ENCODE data around the gene ADORA1.

Gene ADORA1

GRCh38 chr1:203190949-203191348 lies 63.4 kb downstream of the ADORA1 start:
- DNase-seq: no peak

DNA sequence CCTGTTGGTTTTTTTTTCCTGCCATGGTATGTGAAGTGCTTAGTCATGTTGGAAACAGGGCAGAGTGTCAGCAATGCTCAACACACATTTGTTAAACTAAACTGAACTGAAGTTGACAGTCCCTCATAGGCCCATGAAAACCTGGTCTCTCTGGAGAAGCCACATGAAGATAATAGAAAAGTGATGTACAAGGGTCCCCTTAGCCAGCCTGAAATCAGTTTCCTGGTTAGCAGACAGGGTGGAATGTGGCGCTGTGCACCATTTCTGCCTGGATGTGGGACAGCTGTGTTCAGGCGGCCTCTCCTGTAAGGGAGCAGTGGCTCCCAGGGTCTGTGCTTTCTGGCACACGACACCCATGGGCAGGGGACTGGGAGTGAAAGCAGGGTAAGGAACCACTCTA lies 68.8 kb downstream of the ADORA1 start:
- DNase-seq: no peak

DNA sequence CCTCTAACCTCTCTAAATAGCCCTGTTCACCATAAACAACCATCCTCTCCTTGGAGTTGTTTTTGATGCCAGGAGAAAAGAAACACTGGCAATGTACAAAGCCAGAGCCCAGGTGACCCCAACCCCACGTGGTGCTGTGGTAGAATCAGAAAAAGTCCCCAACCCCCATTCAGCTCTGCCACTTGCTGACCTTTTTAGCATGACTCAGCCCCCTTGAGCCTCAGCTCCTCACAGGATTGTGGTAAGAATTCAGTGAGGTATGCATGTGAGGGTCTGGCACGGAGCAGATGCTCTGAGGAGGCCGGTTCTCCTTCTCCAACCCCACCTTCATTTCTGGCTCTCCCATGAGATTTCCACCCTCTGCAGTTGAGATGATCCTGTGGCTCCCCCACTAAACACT lies 70.1 kb downstream of the ADORA1 start:
- no peak for DNase-seq

- DNase-seq: no peak
These were observed 71.5 kb downstream of the ADORA1 start for GRCh38 chr1:203199002-203199401.

- no peak for DNase-seq
These were observed 71.9 kb downstream of the ADORA1 start for GRCh38 chr1:203199481-203199815.

DNA sequence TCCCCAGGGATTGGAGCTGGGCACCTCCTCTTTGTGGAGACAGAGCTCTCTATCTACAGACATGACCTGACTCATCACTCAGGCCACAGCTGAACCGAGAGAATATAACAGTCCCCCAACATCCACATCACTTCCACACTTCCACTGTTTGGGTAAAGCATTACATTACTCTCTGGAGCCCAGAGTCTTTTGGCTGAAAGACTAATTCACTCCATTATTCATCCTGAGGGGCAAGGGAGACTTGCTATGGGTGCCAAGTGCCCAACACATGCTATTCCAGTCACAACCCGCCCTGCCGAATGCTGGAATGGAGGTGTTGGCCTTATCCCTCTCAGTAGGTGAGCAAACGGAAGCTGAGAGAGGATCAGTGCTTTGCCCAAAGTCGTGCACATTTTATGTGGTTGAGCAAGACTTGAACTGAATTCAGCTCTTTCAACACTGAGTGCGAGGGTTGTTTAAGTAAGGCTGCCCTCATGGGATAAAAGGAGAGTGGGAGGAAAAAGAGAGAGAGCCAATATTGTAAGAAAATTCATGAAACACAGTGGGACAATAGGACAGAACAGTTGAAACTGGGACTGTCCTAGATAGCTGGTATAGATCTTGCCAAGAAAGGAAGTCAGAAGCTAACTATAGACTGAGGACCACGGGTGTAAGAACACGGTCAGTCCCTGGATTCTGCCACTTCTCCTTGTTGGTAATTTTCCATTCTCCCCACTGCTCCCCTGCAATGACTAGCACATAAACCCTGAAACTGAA lies 72.5 kb downstream of the ADORA1 start:
- no peak for DNase-seq

DNA sequence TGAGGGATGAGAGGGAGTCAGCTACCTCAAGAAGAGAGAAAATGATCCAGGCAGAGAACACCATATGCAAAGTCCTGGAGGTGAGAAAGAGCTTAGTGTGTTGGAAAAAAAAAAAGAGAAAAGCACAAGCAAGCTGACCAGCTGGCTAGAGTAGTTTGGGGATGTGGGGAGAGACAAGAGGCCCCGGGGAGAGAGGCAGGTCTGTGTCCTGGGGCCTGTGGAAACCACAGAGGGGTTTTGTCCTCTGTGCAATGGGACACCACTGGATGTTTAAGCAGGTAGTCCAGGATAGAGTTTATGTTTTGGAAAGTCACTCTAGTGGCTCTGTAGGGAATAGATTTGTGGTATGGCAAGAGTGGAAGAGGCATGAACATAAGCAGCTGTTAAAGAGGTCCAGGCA lies 73.4 kb downstream of the ADORA1 start:
- no peak for DNase-seq

DNA sequence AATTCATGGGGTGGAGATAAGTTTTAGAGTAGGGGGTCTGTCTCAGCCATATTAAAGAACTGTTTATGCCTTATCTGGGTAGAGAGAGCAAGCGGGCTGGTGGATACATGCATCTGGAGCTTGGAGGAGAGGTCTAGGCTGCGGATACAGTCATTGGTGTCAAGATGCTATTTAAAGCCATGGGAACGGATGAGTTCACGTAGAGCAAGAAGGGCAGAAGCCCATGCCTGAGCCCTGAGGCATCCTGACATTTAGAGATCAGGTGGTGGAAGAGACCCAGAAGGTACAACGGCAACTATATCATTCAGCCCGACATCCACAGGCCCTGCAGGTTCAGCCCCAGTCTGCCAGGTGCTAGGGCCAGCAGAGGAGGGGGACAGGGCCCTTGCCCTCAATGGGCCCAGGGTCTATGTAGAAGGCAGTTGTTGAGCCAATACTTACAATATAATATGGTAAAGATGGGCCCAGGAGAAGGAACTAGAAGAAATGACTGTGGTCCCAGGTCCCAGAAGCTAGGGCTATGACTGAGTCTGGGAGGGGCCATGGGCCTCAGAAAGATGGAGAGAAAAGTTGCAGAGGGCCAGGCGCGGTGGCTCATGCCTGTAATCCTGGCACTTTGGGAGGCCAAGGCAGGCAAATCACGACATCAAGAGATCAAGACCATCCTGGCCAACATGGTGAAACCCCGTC lies 74.1 kb downstream of the ADORA1 start:
- no peak for DNase-seq

DNA sequence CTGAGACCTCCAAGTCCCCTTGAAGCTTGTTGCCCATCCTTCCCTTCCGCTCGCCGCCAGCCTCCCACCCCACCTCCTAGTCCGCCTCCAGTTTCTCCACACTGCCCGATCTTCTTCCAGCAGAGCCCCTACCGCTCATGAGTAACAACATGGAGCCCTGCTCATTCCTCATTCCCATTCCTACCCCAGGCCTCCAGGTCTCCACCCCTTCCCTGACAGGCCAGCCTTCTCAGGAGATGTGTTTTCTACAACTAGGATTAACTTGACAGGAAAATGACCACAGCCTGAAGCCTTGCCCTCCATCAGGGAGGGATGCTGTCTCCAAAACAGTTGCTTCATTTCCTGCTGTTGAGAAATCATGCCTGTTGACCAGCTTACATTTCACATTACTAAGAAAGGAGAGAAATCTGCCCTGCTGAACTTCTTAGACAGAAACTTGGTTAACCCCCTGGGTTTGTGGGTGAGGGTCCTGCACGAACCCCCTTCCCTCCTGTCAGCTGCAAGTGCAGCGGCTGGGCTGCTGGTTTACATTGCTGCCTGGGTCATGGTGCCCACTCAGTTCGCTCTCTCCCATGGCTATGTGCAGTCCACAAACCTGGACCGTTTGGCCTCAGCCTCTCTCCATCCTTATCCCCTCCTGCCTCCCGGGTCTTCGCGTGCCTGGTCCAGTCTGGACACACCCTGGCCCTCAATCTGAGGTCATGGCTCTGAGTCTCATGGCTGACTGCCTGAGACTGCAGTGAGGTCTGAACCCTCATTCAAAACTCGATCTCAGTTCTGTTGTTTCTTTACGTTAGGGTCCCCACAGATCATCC lies 75.1 kb downstream of the ADORA1 start:
- no peak for DNase-seq

DNA sequence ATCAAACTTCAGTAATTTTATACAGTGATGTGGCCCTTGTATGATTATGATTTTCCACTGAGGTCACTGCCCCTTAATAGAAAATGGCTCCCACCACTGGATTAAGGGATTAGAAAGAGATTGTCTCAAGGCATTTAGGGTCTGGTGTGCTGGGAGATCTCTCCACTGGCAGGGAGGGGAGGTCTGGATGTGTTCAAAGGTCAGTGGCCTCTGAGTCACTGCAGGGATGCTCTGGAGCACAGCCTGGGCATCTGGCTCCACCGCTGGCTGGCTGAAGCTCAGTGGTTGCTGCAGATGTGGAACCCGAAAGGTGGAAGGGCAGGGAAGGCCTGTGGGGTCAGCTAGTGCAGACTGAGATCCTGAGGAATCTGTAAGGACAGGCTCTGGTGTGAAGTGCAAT lies 77.2 kb downstream of the ADORA1 start:
- DNase-seq: no peak

- DNase-seq: no peak
These were observed 78.7 kb downstream of the ADORA1 start for GRCh38 chr1:203206129-203206687.

- peak; percentile 68 for DNase-seq
These were observed 80.2 kb downstream of the ADORA1 start for GRCh38 chr1:203207751-203208150.

DNA sequence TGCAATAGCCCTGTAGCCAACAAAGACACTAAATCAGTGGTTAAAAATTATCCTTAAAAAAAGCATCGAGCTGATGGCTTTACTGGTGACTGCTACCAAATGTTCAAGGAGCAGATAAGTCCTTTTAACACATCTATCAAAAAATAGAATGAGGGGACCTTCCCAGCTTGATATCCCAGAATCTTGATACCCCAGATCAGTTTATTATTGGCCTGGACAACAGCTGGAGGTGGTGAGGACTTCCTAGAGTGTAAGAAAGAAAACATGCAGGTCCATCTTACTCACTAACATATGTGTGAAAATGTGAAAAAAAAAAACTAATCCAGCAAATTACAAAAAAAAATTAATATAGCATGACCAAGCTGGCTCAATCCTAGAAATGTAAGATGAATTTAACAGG lies 80.7 kb downstream of the ADORA1 start:
- no peak for DNase-seq

- DNase-seq: no peak
These were observed 82.8 kb downstream of the ADORA1 start for GRCh38 chr1:203210350-203210749.

- no peak for DNase-seq
These were observed 83.5 kb downstream of the ADORA1 start for GRCh38 chr1:203210988-203211387.

DNA sequence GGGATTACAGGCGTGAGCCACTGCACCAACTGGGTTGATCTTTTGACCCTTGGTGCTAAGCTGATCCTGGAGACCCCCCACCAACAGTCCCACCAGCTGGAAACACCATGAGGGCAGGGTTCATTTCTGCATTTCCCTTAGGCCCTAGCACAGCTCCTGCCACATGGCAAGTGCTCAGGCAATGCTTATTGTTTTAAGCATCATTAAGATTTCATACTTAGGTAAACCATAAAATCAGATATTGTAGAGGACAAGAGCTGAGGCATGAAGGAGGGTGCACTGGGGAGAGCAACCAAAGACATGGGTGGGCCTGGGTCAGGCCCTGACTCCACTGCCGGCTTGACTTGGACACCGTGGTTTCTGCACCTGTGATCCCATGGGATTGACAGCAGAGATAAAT lies 84.3 kb downstream of the ADORA1 start:
- no peak for DNase-seq

DNA sequence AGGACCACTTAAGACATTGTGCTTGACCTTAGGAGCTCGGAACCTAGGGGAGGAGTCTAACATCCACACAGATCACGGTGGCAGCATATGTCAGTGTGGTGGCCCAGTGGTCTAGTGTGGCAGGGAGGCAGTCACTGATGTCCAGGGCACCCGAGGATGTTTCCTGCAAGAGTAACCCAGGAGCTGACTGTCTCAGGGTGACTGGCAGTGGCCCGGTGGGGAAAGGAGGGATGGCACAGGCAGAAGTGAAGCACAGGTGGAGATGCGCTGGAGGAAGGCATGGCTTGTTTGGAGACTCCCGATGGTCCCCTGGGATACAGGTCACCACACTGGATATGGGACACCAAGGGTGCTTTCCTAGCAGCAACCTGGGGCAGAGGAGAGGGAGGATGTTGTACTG lies 85.6 kb downstream of the ADORA1 start:
- no peak for DNase-seq

GRCh38 chr1:203214871-203215270 lies 87.3 kb downstream of the ADORA1 start:
- no peak for DNase-seq

- no peak for DNase-seq
These were observed 88.0 kb downstream of the ADORA1 start for GRCh38 chr1:203215573-203215972.

DNA sequence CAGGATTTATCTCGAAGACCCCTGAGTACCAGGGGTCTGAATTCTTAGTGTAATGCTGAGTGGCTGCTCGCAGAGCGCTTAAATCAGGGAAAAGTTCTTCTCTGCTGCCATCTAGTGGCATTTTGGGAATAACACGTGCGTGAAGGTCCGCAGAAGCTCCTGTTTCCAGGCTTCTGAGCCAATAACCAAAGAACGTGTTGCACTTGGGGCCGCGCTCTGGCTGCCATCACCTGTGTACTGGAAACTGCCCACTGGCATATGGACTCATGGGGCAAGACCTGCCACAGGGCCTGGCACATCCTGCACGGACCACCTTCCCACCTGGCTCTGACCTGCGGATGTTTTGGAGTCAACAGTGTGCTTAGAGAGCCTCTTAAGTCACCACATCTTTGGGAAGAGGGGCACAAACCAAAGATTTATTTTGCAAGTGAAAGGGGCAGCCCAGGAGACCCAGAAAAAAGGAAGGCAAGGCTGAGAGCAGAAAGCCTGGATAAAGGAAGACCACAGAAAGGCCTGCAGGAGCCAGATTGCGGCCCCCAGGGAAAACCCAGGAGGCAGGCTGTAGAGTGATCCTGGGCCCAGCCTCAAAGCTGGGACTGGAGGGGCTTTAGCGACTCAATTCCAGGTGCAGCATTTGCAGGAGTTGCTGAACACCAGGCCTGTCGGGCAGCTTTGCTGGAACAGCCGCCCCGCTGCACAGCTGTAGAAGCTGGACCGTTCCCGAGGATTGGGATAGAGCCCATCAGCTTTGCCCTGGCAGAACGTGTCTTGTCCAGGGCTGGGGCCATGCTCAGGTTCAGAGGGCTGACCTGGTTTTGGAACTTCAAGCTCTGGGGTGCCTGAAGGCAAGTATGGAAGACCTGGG lies 89.0 kb downstream of the ADORA1 start:
- DNase-seq: peak; percentile 49

Data from NCI-H187 treated with DMSO at 0.1 percent for 48 hours (cell line).